ENCODE measurements around the gene FGF6. TPM values are rescaled to one million over a fixed set of nuclear protein-coding genes. Genes with fewer than 3 reads are reported as not detected.

The FGF6 gene
- total and polyA plus RNA-seq, 7 donors = not detected

GRCh38 chr12:4486049-4486699 lies 40.6 kb upstream of the FGF6 start:
- WGBS, 2 donors = 56 to 81% methylated on average over 4 of the region's 4 CpGs
- no peak overlapping the region for H3K27ac ChIP-seq
- no peaks in the 10 kb centered on the region for H3K27me3 ChIP-seq
- H3K9me3 ChIP-seq = no peaks in the 10 kb centered on the region
- H3K36me3 ChIP-seq = peaks cover 6 to 43% (median 7%) of the 10 kb centered on the region in 4 donors
- DNase-seq = no peak
- H3K4me1 ChIP-seq = no peaks in the 10 kb centered on the region
- H3K4me3 ChIP-seq = no peak overlapping the region
- TF ChIP-seq POLR2AphosphoS5 (IDR thresholded peaks at IDR 0.05) = no peak
- intact Hi-C loops (cut with DNase I) = no loop called here

- DNase-seq = no peak
- no peaks in the 10 kb centered on the region for H3K9me3 ChIP-seq
- H3K4me3 ChIP-seq = no peak overlapping the region
- intact Hi-C loops (cut with DNase I) = no loop called here
- H3K36me3 ChIP-seq = peaks cover 0 to 23% (median 2%) of the 10 kb centered on the region in 4 donors
- no peaks in the 10 kb centered on the region for H3K4me1 ChIP-seq
- no peak overlapping the region for H3K27ac ChIP-seq
- H3K27me3 ChIP-seq = no peaks in the 10 kb centered on the region
- 71 to 79% methylated on average over 4 of the region's 4 CpGs for WGBS, 2 donors
- TF ChIP-seq POLR2AphosphoS5 (IDR thresholded peaks at IDR 0.05) = no peak
- TF ChIP-seq EP300 (IDR thresholded peaks at IDR 0.05) = no peak
- TF ChIP-seq CTCF (IDR thresholded peaks at IDR 0.05) = no peak
- TF ChIP-seq POLR2A (IDR thresholded peaks at IDR 0.05) = no peak
Observed at GRCh38 chr12:4483885-4484823, 38.5 kb upstream of the FGF6 start.

- no peak overlapping the region for H3K4me3 ChIP-seq
- intact Hi-C loops (cut with DNase I) = no loop called here
- no peak overlapping the region for H3K27ac ChIP-seq
- no peak for TF ChIP-seq EP300 (IDR thresholded peaks at IDR 0.05)
- TF ChIP-seq POLR2AphosphoS5 (IDR thresholded peaks at IDR 0.05) = no peak
- TF ChIP-seq POLR2A (IDR thresholded peaks at IDR 0.05) = no peak
- DNase-seq = no peak
- peaks cover 0 to 11% (median 0%) of the 10 kb centered on the region in 4 donors for H3K36me3 ChIP-seq
- H3K4me1 ChIP-seq = no peaks in the 10 kb centered on the region
- H3K9me3 ChIP-seq = no peaks in the 10 kb centered on the region
- WGBS, 2 donors = 85 to 87% methylated on average over 7 of the region's 7 CpGs
- no peaks in the 10 kb centered on the region for H3K27me3 ChIP-seq
Observed at GRCh38 chr12:4482936-4483335, 37.3 kb upstream of the FGF6 start.

GRCh38 chr12:4478933-4479332 lies 33.3 kb upstream of the FGF6 start:
- no peak for TF ChIP-seq POLR2AphosphoS5 (IDR thresholded peaks at IDR 0.05)
- TF ChIP-seq EP300 (IDR thresholded peaks at IDR 0.05) = no peak
- TF ChIP-seq POLR2A (IDR thresholded peaks at IDR 0.05) = no peak
- no peak for TF ChIP-seq CTCF (IDR thresholded peaks at IDR 0.05)
- Histone ChIP-seq H3K36me3 (no peaks in the 10 kb centered on the region), H3K9me3 (no peaks in the 10 kb centered on the region), H3K4me3 (no peak overlapping the region), H3K27me3 (no peaks in the 10 kb centered on the region), H3K27ac (no peak overlapping the region), H3K4me1 (no peaks in the 10 kb centered on the region)
- no peak for DNase-seq
- intact Hi-C loops (cut with DNase I) = no loop called here
- 78 to 87% methylated on average over 3 of the region's 3 CpGs for WGBS, 2 donors

- 89 to 90% methylated on average over 2 of the region's 2 CpGs for WGBS, 2 donors
- no peak overlapping the region for H3K27ac ChIP-seq
- no peaks in the 10 kb centered on the region for H3K9me3 ChIP-seq
- H3K36me3 ChIP-seq = no peaks in the 10 kb centered on the region
- no peaks in the 10 kb centered on the region for H3K27me3 ChIP-seq
- no peak overlapping the region for H3K4me3 ChIP-seq
- no peaks in the 10 kb centered on the region for H3K4me1 ChIP-seq
- intact Hi-C loops (cut with DNase I) = no loop called here
- DNase-seq = no peak
- no peak for TF ChIP-seq POLR2AphosphoS5 (IDR thresholded peaks at IDR 0.05)
- no peak for TF ChIP-seq EP300 (IDR thresholded peaks at IDR 0.05)
- TF ChIP-seq CTCF (IDR thresholded peaks at IDR 0.05) = no peak
- TF ChIP-seq POLR2A (IDR thresholded peaks at IDR 0.05) = no peak
Observed at GRCh38 chr12:4477129-4477528, 31.5 kb upstream of the FGF6 start.

Data from sigmoid colon (tissue), 7 donors.